WTC11 (cell line): ENCODE data around the gene EPS8L2.

Source experiments
- MAX ChIP-seq: sonication (generic); formaldehyde crosslinking; IDR thresholded peaks from 2 replicates; pipeline ENCODE4 v1.8.0; 2022; ENCODE audit warnings: mild to moderate bottlenecking, missing genetic modification reagents
- TF ChIP-seq, protein P1 (sequence below): fragments of 200-600 bp; IDR thresholded peaks from 2 replicates; pipeline ENCODE4 v1.8.0; 2022; ENCODE audit warnings: antibody characterized with exemption

- TF ChIP-seq, protein P1, sequence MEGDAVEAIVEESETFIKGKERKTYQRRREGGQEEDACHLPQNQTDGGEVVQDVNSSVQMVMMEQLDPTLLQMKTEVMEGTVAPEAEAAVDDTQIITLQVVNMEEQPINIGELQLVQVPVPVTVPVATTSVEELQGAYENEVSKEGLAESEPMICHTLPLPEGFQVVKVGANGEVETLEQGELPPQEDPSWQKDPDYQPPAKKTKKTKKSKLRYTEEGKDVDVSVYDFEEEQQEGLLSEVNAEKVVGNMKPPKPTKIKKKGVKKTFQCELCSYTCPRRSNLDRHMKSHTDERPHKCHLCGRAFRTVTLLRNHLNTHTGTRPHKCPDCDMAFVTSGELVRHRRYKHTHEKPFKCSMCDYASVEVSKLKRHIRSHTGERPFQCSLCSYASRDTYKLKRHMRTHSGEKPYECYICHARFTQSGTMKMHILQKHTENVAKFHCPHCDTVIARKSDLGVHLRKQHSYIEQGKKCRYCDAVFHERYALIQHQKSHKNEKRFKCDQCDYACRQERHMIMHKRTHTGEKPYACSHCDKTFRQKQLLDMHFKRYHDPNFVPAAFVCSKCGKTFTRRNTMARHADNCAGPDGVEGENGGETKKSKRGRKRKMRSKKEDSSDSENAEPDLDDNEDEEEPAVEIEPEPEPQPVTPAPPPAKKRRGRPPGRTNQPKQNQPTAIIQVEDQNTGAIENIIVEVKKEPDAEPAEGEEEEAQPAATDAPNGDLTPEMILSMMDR, result peak; percentile 38; the same call in 1 of the 2 replicates
- TF ChIP-seq MAX (CRISPR knock-in tag), result no peak
These were observed 17.3 kb downstream of the EPS8L2 start for GRCh38 chr11:723120-723883.
